GM19025 (cell line): ENCODE results near the gene PCDHGA7.
"Not testable (repeated sequence)": the region's sequence is repeated elsewhere in the genome, so short reads cannot be mapped to it uniquely, and the experiment has no call there.

Experiments used
- ATAC-seq: cut with Tn5 transposase; IDR thresholded peaks from one replicate; pipeline ENCODE4 v1.9.1; 2021; ENCODE audit warnings: mild to moderate bottlenecking, low read depth, moderate library complexity; ENCODE audit not compliant: unreplicated experiment

The PCDHGA7 gene

GRCh38 chr5:141422742-141423291 is 40.3 kb downstream of the PCDHGA7 start:
- no peak for ATAC-seq

GRCh38 chr5:141427783-141428426 is 45.4 kb downstream of the PCDHGA7 start:
- no peak for ATAC-seq

GRCh38 chr5:141430332-141431113 is 48.0 kb downstream of the PCDHGA7 start, which contains the start of gene PCDHGA12:
PCDHGA12 (plus strand) TSS chr5:141430507; CDS start chr5:141430760, 253 bp downstream.
- peak; percentile 81 for ATAC-seq

- ATAC-seq = peak; percentile 26
These were observed 48.7 kb downstream of the PCDHGA7 start for GRCh38 chr5:141431286-141431685.

- ATAC-seq = not testable (repeated sequence)
These were observed 49.8 kb downstream of the PCDHGA7 start for GRCh38 chr5:141432308-141432707.

- ATAC-seq = not testable (repeated sequence)
These were observed 50.2 kb downstream of the PCDHGA7 start for GRCh38 chr5:141432726-141433125.

GRCh38 chr5:141434006-141434405 is 51.5 kb downstream of the PCDHGA7 start:
- no peak for ATAC-seq
